Adipocyte (in vitro differentiated cells): ENCODE measurements around the gene C4orf17.

Source experiments
- DNase-seq: peaks from one replicate; pipeline ENCODE4 v3.0.0-alpha.2; 2015; ENCODE audit warnings: low read depth
- H3K27me3 ChIP-seq: replicated peaks from 2 replicates; pipeline ENCODE4 v1.7.0; 2013; ENCODE audit warnings: mild to moderate bottlenecking, low read length, moderate library complexity; ENCODE audit not compliant: control insufficient read depth, insufficient read depth
- H3K36me3 ChIP-seq: 2 replicates; pipeline ENCODE4 v1.7.0; 2013; ENCODE audit warnings: low read length, mild to moderate bottlenecking, moderate library complexity; ENCODE audit not compliant: control insufficient read depth, insufficient read depth, severe bottlenecking
- H3K4me1 ChIP-seq: 2 replicates; pipeline ENCODE4 v1.7.0; 2013; ENCODE audit warnings: mild to moderate bottlenecking, low read length, moderate library complexity; ENCODE audit not compliant: control insufficient read depth, insufficient read depth
- H3K4me3 ChIP-seq: 2 replicates; pipeline ENCODE4 v1.7.0; 2013; ENCODE audit warnings: mild to moderate bottlenecking, low read length, moderate library complexity
- H3K9ac ChIP-seq: 2 replicates; pipeline ENCODE4 v1.7.0; 2013; ENCODE audit warnings: mild to moderate bottlenecking, low read length, moderate library complexity
- H3K9me3 ChIP-seq: 2 replicates; pipeline ENCODE4 v1.7.0; 2013; ENCODE audit warnings: mild to moderate bottlenecking, low read length, moderate library complexity; ENCODE audit not compliant: control insufficient read depth

Gene C4orf17

DNA sequence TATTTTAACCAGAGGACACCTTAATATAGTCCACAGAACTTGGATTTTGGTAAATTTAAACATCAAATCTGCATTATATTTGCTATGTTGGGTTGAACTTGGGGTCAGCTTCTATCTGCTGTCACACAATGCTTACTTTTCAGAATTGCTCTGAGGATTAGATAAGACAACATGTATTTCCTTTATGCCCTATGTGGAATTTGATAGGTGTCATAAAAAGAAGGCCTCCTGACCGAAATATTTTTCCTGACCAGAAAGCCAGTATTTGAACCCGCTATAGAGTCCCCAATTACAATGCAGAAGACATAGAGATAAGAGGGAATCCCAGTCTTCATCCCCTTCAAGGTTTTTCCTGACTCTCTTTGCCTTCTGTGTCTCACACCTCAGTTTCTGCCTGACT lies 67.9 kb downstream of the C4orf17 start:
- H3K4me1 ChIP-seq: no peaks in the 10 kb centered on the region
- no peak overlapping the region for H3K9ac ChIP-seq
- no peaks in the 10 kb centered on the region for H3K36me3 ChIP-seq
- no peaks in the 10 kb centered on the region for H3K9me3 ChIP-seq
- H3K27me3 ChIP-seq: peaks cover 4% of the 10 kb centered on the region
- DNase-seq: no peak
- no peak overlapping the region for H3K4me3 ChIP-seq

DNA sequence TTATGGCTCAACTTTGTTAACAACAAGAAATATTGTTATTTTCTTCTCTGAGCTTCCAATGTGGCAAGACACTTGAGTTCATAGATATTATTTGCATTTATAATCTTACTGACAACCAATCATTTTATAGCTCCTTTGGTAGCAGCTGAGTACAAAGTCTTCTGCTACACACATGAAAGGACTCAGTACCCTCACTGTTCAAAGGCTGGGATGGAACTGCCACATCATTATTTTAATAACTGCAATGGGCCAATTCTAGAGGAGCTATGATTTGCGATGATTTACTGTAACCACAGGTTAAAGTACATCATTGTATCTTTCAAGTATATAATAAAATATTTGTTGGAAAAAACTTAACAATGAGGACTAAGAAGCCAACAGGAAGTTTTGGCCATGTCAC lies 74.7 kb downstream of the C4orf17 start:
- Histone ChIP-seq H3K4me3 (no peak overlapping the region), H3K36me3 (no peaks in the 10 kb centered on the region), H3K9ac (no peak overlapping the region), H3K9me3 (no peaks in the 10 kb centered on the region), H3K4me1 (no peaks in the 10 kb centered on the region), H3K27me3 (peaks cover 4% of the 10 kb centered on the region)
- no peak for DNase-seq

DNA sequence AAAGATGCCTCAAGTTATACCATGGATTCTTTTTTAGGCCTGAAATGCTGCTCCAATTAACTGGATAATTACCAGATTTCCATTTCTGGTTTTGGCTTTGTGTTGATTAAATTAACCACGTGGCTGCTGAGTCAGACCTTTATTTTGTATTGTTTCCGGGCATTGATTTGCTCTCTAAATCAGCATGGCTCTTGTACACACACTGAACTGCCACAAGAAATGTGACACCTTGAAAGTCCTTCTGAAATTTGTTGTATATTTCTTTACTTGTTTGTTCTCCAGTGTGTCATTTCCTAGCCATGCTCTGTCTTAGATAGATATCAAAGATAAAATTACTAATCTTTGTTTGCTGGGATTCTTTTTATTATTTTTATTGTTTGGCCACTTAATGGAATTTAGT lies 75.5 kb downstream of the C4orf17 start:
- no peak for DNase-seq
- no peaks in the 10 kb centered on the region for H3K4me1 ChIP-seq
- no peak overlapping the region for H3K9ac ChIP-seq
- no peak overlapping the region for H3K4me3 ChIP-seq
- no peaks in the 10 kb centered on the region for H3K36me3 ChIP-seq
- H3K9me3 ChIP-seq: no peaks in the 10 kb centered on the region
- peaks cover 4% of the 10 kb centered on the region for H3K27me3 ChIP-seq

DNA sequence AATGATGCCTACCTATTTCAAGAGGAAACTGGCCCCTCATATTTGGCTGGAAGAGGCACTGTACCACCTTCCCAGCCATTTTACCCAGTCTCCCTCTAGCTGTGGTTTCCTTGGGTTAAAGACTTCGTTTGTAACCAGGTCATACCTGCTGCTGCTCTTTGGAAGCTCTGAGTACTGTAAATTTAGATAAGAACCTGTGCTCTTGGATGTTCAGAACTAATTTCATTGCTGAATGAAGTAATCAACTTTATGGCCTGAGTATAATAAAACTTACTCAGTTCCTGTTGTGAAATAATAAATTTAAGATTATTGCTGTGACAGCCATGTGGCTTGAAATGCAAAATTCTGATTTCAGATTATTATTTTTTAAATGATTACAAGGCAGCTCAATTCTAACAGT lies 76.0 kb downstream of the C4orf17 start:
- Histone ChIP-seq H3K9ac (no peak overlapping the region), H3K4me3 (no peak overlapping the region), H3K27me3 (peaks cover 4% of the 10 kb centered on the region), H3K36me3 (no peaks in the 10 kb centered on the region), H3K4me1 (no peaks in the 10 kb centered on the region), H3K9me3 (no peaks in the 10 kb centered on the region)
- DNase-seq: no peak

DNA sequence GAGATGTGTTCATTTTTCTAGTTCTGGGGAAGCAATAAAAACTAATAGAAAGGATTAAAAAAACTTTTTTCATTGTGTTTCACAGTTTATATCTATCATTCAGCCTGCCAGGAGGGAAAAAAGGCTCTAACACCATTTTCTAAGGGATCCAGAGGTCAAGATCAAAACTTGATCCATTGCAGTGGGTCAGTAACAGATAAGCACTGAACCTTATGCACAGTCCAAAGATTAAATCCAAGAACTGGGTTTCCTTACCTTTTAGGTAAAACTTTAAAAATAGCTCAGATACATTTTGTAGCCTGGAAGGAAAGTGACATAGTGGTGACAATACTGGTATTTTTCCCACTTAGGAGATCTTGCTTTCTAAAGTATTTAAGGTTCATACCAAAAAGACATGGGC lies 76.5 kb downstream of the C4orf17 start:
- H3K4me3 ChIP-seq: no peak overlapping the region

DNA sequence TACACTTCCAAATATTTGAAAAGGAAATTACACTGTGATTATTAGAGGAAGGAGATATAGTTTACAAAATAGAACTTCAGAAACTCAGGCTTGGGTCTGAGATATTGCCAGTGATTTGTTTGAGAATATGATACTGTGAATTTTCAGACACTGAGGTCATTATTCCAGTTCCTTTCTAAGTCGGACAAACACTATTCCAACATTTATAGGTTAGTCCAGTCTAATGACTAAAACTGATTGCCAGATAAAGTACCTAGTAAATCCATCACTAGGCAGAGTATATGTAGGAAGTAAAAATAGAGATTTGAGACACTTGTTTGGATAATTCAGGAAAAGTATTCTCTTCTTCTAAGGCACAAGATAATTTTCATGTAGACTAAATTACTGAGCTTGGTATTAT lies 77.0 kb downstream of the C4orf17 start:
- Histone ChIP-seq H3K9me3 (no peaks in the 10 kb centered on the region), H3K9ac (no peak overlapping the region), H3K27me3 (no peaks in the 10 kb centered on the region), H3K4me3 (no peak overlapping the region), H3K4me1 (no peaks in the 10 kb centered on the region), H3K36me3 (no peaks in the 10 kb centered on the region)
- no peak for DNase-seq

More for the DNA sequence above, 76.5 kb downstream of the C4orf17 start:
- H3K36me3 ChIP-seq: no peaks in the 10 kb centered on the region
- no peaks in the 10 kb centered on the region for H3K9me3 ChIP-seq
- no peak for DNase-seq
- no peaks in the 10 kb centered on the region for H3K4me1 ChIP-seq
- no peak overlapping the region for H3K9ac ChIP-seq
- peaks cover 1% of the 10 kb centered on the region for H3K27me3 ChIP-seq

DNA sequence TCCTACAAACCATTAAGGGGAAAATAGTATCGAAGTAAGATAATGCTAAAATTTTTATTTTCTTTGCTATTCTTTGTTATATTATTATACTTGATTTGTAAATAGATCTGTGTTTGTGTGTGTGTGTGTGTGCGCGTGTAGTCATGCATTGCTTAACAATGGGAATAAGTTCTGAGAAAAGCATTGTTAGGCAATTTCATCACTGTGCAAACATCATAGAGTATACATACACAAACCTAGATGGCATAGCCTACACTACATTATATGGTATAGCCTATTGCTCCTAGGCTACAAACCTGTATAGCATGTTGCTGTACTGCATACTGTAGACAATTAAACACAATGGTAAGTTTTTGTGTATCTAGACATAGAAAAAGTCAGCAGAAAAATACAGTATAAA lies 80.9 kb downstream of the C4orf17 start:
- Histone ChIP-seq H3K36me3 (no peaks in the 10 kb centered on the region), H3K4me1 (no peaks in the 10 kb centered on the region), H3K9me3 (no peaks in the 10 kb centered on the region), H3K9ac (no peak overlapping the region), H3K27me3 (no peaks in the 10 kb centered on the region), H3K4me3 (no peak overlapping the region)
- no peak for DNase-seq
